Measurements from ENCODE around the gene CCR9.
"Not testable (repeated sequence)": the region's sequence is repeated elsewhere in the genome, so short reads cannot be mapped to it uniquely, and the experiment has no call there.

CCR9 gene

GRCh38 chr3:45848392-45848791 lies 38.0 kb upstream of the CCR9 start:
- no peak for DNase-seq (ENCODE audit: low read depth)
- no peak for TF ChIP-seq CTCF (conservative IDR thresholded peaks at IDR 0.05; ENCODE audit: low read length)
- no peak overlapping the region for H3K4me3 ChIP-seq (ENCODE audit: low read length)

GRCh38 chr3:45852828-45853227 lies 33.5 kb upstream of the CCR9 start:
- TF ChIP-seq CTCF (conservative IDR thresholded peaks at IDR 0.05; ENCODE audit: low read length): no peak
- no peak overlapping the region for H3K4me3 ChIP-seq (ENCODE audit: low read length)
- DNase-seq (ENCODE audit: low read depth): no peak

- not testable (repeated sequence) for H3K4me3 ChIP-seq (ENCODE audit: low read length); DNase-seq (ENCODE audit: low read depth)
These were observed 30.0 kb upstream of the CCR9 start for GRCh38 chr3:45856323-45856722.

GRCh38 chr3:45857024-45857423 lies 29.3 kb upstream of the CCR9 start:
- not testable (repeated sequence) for DNase-seq (ENCODE audit: low read depth); H3K4me3 ChIP-seq (ENCODE audit: low read length)

- TF ChIP-seq CTCF (conservative IDR thresholded peaks at IDR 0.05; ENCODE audit: low read length): no peak
- DNase-seq (ENCODE audit: low read depth): no peak
- no peak overlapping the region for H3K4me3 ChIP-seq (ENCODE audit: low read length)
These were observed 27.4 kb upstream of the CCR9 start for GRCh38 chr3:45858809-45859543.

- TF ChIP-seq CTCF (conservative IDR thresholded peaks at IDR 0.05; ENCODE audit: low read length): no peak
- DNase-seq (ENCODE audit: low read depth): no peak
- H3K4me3 ChIP-seq (ENCODE audit: low read length): no peak overlapping the region
These were observed 25.9 kb upstream of the CCR9 start for GRCh38 chr3:45860481-45860880.

GRCh38 chr3:45861043-45861719 lies 25.2 kb upstream of the CCR9 start:
- no peak for TF ChIP-seq CTCF (conservative IDR thresholded peaks at IDR 0.05; ENCODE audit: low read length)
- no peak overlapping the region for H3K4me3 ChIP-seq (ENCODE audit: low read length)
- no peak for DNase-seq (ENCODE audit: low read depth)

- DNase-seq (ENCODE audit: low read depth): no peak
- no peak for TF ChIP-seq CTCF (conservative IDR thresholded peaks at IDR 0.05; ENCODE audit: low read length)
These were observed 21.4 kb upstream of the CCR9 start for GRCh38 chr3:45864760-45865519.

More at GRCh38 chr3:45864760-45865519, 21.4 kb upstream of the CCR9 start:
- H3K4me3 ChIP-seq (ENCODE audit: low read length): no peak overlapping the region

All from AG10803 (cell line).